ENCODE results near the gene ALKBH3. TPM values are rescaled to one million over a fixed set of nuclear protein-coding genes. Genes with fewer than 3 reads are reported as not detected.

Gene ALKBH3
- total RNA-seq, 1 experiment from 2014 or later, result 18.8 TPM

DNA sequence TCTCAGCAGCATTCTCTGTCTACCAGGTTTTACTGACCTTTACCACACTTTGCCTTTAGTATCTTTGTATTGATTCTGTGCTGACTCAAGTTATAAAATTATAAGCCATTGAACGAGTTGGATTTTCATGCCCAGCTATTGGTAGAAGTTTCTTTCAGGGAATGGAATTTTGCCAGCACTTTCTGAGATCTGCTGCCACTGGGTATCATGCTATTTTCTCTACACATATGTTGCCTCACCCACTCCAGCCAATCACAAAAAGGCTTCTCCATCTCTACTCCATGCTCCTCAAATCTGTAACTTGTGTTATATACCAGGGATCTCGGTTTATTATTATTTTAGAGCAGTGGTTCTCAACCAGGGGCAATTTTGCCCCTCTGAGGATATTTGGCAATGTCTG lies 87.0 kb downstream of the ALKBH3 start:
- Histone ChIP-seq H2BK15ac (ENCODE audit: low read depth, low read length) (no peak overlapping the region), H3K18ac (ENCODE audit: insufficient read length, low read depth, low read length) (no peak overlapping the region), H2AFZ (ENCODE audit: low read length) (no peak overlapping the region), H3K56ac (ENCODE audit: insufficient read length, low read depth, low read length) (no peak overlapping the region), H3K4me2 (ENCODE audit: insufficient read depth, insufficient read length, low read length) (no peak overlapping the region), H4K20me1 (ENCODE audit: control insufficient read depth, insufficient read depth, insufficient read length) (no peaks in the 10 kb centered on the region), H3K23me2 (ENCODE audit: insufficient read length, low read depth, low read length, poor library complexity, severe bottlenecking) (no peaks in the 10 kb centered on the region), H2BK12ac (ENCODE audit: insufficient read length, low read depth, low read length) (no peak overlapping the region), H3K23ac (ENCODE audit: insufficient read length, low read depth, low read length) (no peak overlapping the region), H3K79me2 (ENCODE audit: insufficient read depth, low read length) (no peaks in the 10 kb centered on the region), H3K27me3 (ENCODE audit: insufficient read depth, low read length) (no peaks in the 10 kb centered on the region), H3K9me3 (ENCODE audit: control insufficient read depth, low read depth, low read length) (no peaks in the 10 kb centered on the region), H4K91ac (ENCODE audit: insufficient read length, low read depth, low read length) (no peak overlapping the region), H3K14ac (ENCODE audit: insufficient read depth, low read length) (no peak overlapping the region), H2BK5ac (ENCODE audit: insufficient read length, low read length) (no peak overlapping the region), H4K8ac (replicated peaks; ENCODE audit: insufficient read length, low read depth, low read length) (no peak overlapping the region), H2AK5ac (ENCODE audit: insufficient read length, low read length) (no peak overlapping the region), H3K4ac (ENCODE audit: low read depth, low read length) (no peak overlapping the region), H2BK20ac (ENCODE audit: low read depth, low read length, poor library complexity, severe bottlenecking) (no peak overlapping the region), H2BK120ac (ENCODE audit: low read depth, low read length, poor library complexity, severe bottlenecking) (no peak overlapping the region), H3T11ph (ENCODE audit: low read length) (no peak overlapping the region), H4K5ac (ENCODE audit: insufficient read length, low read depth, low read length) (no peak overlapping the region), H3K79me1 (ENCODE audit: insufficient read depth, low read depth, low read length, poor library complexity, severe bottlenecking) (no peaks in the 10 kb centered on the region), H3K4me1 (ENCODE audit: insufficient read depth, low read length) (no peaks in the 10 kb centered on the region), H3K27ac (ENCODE audit: insufficient read length, low read depth, low read length) (no peak overlapping the region), H3K9ac (ENCODE audit: extremely low read depth, insufficient read length, low read length) (no peak overlapping the region)
- Mint-ChIP-seq H3K4me3 (no peak overlapping the region), H3K27ac (no peak overlapping the region), H3K9me3 (peaks cover 4 to 8% of the 10 kb centered on the region in 2 experiments; a peak in 4 of 5 replicates), H3K4me1 (peaks cover 6 to 12% of the 10 kb centered on the region in 2 experiments), H3K36me3 (ENCODE audit: insufficient read depth in 1 of 3, low read depth in 3 of 3) (peaks cover 0 to 4% (median 0%) of the 10 kb centered on the region in 3 experiments; a peak in 1 of 7 replicates), H3K27me3 (ENCODE audit: low read depth) (peaks cover 2% of the 10 kb centered on the region)
- TF ChIP-seq CTCF (conservative IDR thresholded peaks at IDR 0.05), result no peak
- no peak for DNase-seq
- no CpG with 5 or more reads among the region's 2 CpGs for WGBS (ENCODE audit: extremely low coverage, insufficient read length, low lambda C conversion rate)

Data from H9 (cell line).